HepG2 (cell line): Measurements from ENCODE around the gene RAB6A. TPM values are rescaled to one million over a fixed set of nuclear protein-coding genes. Genes with fewer than 3 reads are reported as not detected.
A peak's percentile ranks its signal among the peaks of the same experiment; 100 is the strongest.

Experiments used
- BCL6 ChIP-seq: IDR thresholded peaks from 2 replicates; pipeline ENCODE4 v1.6.1; 2016; ENCODE audit warnings: missing genetic modification reagents, missing compliant biosample characterization
- BHLHE40 ChIP-seq: IDR thresholded peaks from 2 replicates; pipeline ENCODE4 v1.6.1; 2011; ENCODE audit warnings: low read length, improper control_type of control experiment
- CERS6 ChIP-seq: sonication (generic); formaldehyde crosslinking; IDR thresholded peaks from 2 replicates; pipeline ENCODE4 v1.5.0; 2020; ENCODE audit warnings: missing genetic modification reagents
- EED ChIP-seq: sonication (generic); formaldehyde crosslinking; IDR thresholded peaks from 2 replicates; pipeline ENCODE4 v1.5.0; 2020; ENCODE audit warnings: mild to moderate bottlenecking, missing genetic modification reagents
- ESRRA ChIP-seq: sonication (generic); formaldehyde crosslinking; IDR thresholded peaks from 2 replicates; pipeline ENCODE4 v1.5.1; 2020; ENCODE audit warnings: mild to moderate bottlenecking, low read depth, missing genetic modification reagents
- FIP1L1 ChIP-seq: fragments of 200-400 bp; formaldehyde crosslinking; IDR thresholded peaks from 2 replicates; pipeline ENCODE4 v1.6.1; 2018; ENCODE audit warnings: low read depth, mild to moderate bottlenecking, low read length, moderate library complexity, borderline replicate concordance; ENCODE audit not compliant: insufficient read depth
- GRHL1 ChIP-seq: sonication (generic); formaldehyde crosslinking; conservative IDR thresholded peaks from 2 replicates; pipeline ENCODE4 v1.8.0; 2022; ENCODE audit warnings: missing genetic modification reagents
- HOXA5 ChIP-seq: sonication (generic); formaldehyde crosslinking; IDR thresholded peaks from 2 replicates; pipeline ENCODE4 v1.4.0; 2020; ENCODE audit warnings: missing genetic modification reagents
- KAT8 ChIP-seq: IDR thresholded peaks from 2 replicates; pipeline ENCODE4 v1.6.1; 2016; ENCODE audit warnings: missing genetic modification reagents, missing compliant biosample characterization
- KMT2B ChIP-seq: IDR thresholded peaks from 2 replicates; pipeline ENCODE4 v1.6.1; 2016; ENCODE audit warnings: missing genetic modification reagents, missing compliant biosample characterization
- MTA1 ChIP-seq: sonication (generic); formaldehyde crosslinking; IDR thresholded peaks from 2 replicates; pipeline ENCODE4 v1.4.0; 2020; ENCODE audit warnings: missing genetic modification reagents, mild to moderate bottlenecking, borderline replicate concordance
- PHF21A ChIP-seq: sonication (generic); formaldehyde crosslinking; IDR thresholded peaks from 2 replicates; pipeline ENCODE4 v1.5.0; 2020; ENCODE audit warnings: mild to moderate bottlenecking, missing genetic modification reagents
- RAD51 ChIP-seq: fragments of 450-650 bp; IDR thresholded peaks from 2 replicates; pipeline ENCODE4 v1.6.1; 2016; ENCODE audit warnings: borderline replicate concordance
- RFX1 ChIP-seq: fragments of 450-650 bp; IDR thresholded peaks from 2 replicates; pipeline ENCODE4 v1.6.1; 2017
- RNF2 ChIP-seq: fragments of 450-650 bp; conservative IDR thresholded peaks from 2 replicates; pipeline ENCODE4 v1.6.1; 2016; ENCODE audit warnings: low read depth
- SMAD1 ChIP-seq: sonication (generic); formaldehyde crosslinking; IDR thresholded peaks from 2 replicates; pipeline ENCODE4 v1.4.0; 2020; ENCODE audit warnings: missing genetic modification reagents, low read depth, mild to moderate bottlenecking, borderline replicate concordance
- SYNCRIP ChIP-seq: fragments of 200-400 bp; formaldehyde crosslinking; IDR thresholded peaks from 2 replicates; pipeline ENCODE4 v1.6.1; 2018; ENCODE audit warnings: mild to moderate bottlenecking, low read depth, low read length; ENCODE audit not compliant: insufficient read depth
- TAF15 ChIP-seq: fragments of 200-400 bp; formaldehyde crosslinking; IDR thresholded peaks from one replicate; pipeline ENCODE4 v1.6.1; 2018; ENCODE audit warnings: mild to moderate bottlenecking, low read depth, low read length; ENCODE audit not compliant: poor library complexity, severe bottlenecking
- TARDBP ChIP-seq: sonication (generic); formaldehyde crosslinking; IDR thresholded peaks from 2 replicates; pipeline ENCODE4 v1.8.0; 2022; ENCODE audit warnings: mild to moderate bottlenecking, missing genetic modification reagents
- ZMAT3 ChIP-seq: sonication (generic); formaldehyde crosslinking; conservative IDR thresholded peaks from 2 replicates; pipeline ENCODE4 v1.7.0; 2021; ENCODE audit warnings: missing genetic modification reagents
- ZNF367 ChIP-seq: sonication (generic); formaldehyde crosslinking; IDR thresholded peaks from 2 replicates; pipeline ENCODE4 v1.4.0; 2020; ENCODE audit warnings: missing genetic modification reagents, borderline replicate concordance
- ZNF44 ChIP-seq: sonication (generic); formaldehyde crosslinking; IDR thresholded peaks from 2 replicates; pipeline ENCODE4 v1.5.1; 2020; ENCODE audit warnings: mild to moderate bottlenecking, missing genetic modification reagents
- ZNF737 ChIP-seq: sonication (generic); formaldehyde crosslinking; IDR thresholded peaks from 2 replicates; pipeline ENCODE4 v1.5.0; 2020; ENCODE audit warnings: missing genetic modification reagents, mild to moderate bottlenecking, borderline replicate concordance
- polyA plus RNA-seq, 8 experiments: library from polyadenylated mRNA; depleted of rRNA in 3 of 8; stranded (reverse) in 7 of 8; unstranded in 1 of 8; fragments of >200 nt; fragmentation: Illumina TruSeq in 4 of 8; extraction: Trizol in 4 of 8; gene quantifications; 2 replicates each; pipeline versions ENCODE4 v1.2.1 to v1.2.3, GENCODE V29; 2011 to 2016; ENCODE audit warnings: low read depth in 4 of 8, missing spikeins in 1 of 8, mixed read lengths in 1 of 8; ENCODE audit not compliant: insufficient read depth in 1 of 8
- total RNA-seq, 5 experiments: library from RNA; depleted of rRNA; stranded (reverse); fragments of >200 nt; fragmentation: Illumina TruSeq; extraction: Trizol; gene quantifications; 2 replicates each; pipeline ENCODE4 v1.2.3, GENCODE V29; 2016; ENCODE audit warnings: low read depth in 1 of 5
- TF ChIP-seq, protein P1 (sequence below): sonication (generic); formaldehyde crosslinking; IDR thresholded peaks from 2 replicates; pipeline ENCODE4 v1.5.0; 2020; ENCODE audit warnings: missing genetic modification reagents

RAB6A gene
- total and polyA plus RNA-seq, 2 of the 13 experiments (the other 11 are each of a cell fraction or from before 2014, with no cell fraction given) = 74.3 to 121 TPM

GRCh38 chr11:73787643-73788558 is 27.0 kb upstream of the RAB6A start, which contains the start of gene MRPL48 (continued):
- TF ChIP-seq SMAD1 (CRISPR knock-in tag) (no peak), BHLHE40 (peak; percentile 33; the same call in 1 of the 2 replicates), HOXA5 (CRISPR knock-in tag) (peak; percentile 58; the same call in 1 of the 2 replicates), PHF21A (CRISPR knock-in tag) (peak; percentile 96), FIP1L1 (0 out of 2 replicates have a peak, but pooled peaks have one; percentile 85), ZNF44 (CRISPR knock-in tag) (peak; percentile 97), ZMAT3 (CRISPR knock-in tag) (peak; percentile 68; the same call in 1 of the 2 replicates), MTA1 (CRISPR knock-in tag) (peak; percentile 88), SYNCRIP (no peak), ZNF367 (CRISPR knock-in tag) (no peak), BCL6 (CRISPR knock-in tag) (peak; percentile 46; the same call in 1 of the 2 replicates), KMT2B (CRISPR knock-in tag) (peak; percentile 88), TARDBP (CRISPR knock-in tag) (peak; percentile 77; the same call in 1 of the 2 replicates), ZNF737 (peak; percentile 96), KAT8 (CRISPR knock-in tag) (peak; percentile 97), TAF15 (peak; percentile 38), GRHL1 (CRISPR knock-in tag) (no peak), CERS6 (CRISPR knock-in tag) (no peak), RAD51 (no peak), RNF2 (peak; percentile 73), RFX1 (no peak), ESRRA (CRISPR knock-in tag) (no peak; the same call in none of the 2 replicates), EED (no peak)
- TF ChIP-seq, protein P1, sequence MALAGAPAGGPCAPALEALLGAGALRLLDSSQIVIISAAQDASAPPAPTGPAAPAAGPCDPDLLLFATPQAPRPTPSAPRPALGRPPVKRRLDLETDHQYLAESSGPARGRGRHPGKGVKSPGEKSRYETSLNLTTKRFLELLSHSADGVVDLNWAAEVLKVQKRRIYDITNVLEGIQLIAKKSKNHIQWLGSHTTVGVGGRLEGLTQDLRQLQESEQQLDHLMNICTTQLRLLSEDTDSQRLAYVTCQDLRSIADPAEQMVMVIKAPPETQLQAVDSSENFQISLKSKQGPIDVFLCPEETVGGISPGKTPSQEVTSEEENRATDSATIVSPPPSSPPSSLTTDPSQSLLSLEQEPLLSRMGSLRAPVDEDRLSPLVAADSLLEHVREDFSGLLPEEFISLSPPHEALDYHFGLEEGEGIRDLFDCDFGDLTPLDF (CRISPR knock-in tag) = no peak; the same call in 1 of the 2 replicates
